ENCODE measurements around the gene GRIN2A.

The GRIN2A gene

GRCh38 chr16:9836118-9836736 is 346.0 kb downstream of the GRIN2A start:
- no peak overlapping the region for H3K23ac ChIP-seq (ENCODE audit: low read length in 2 of 2)
- H2AFZ ChIP-seq (ENCODE audit: low read depth, low read length), result no peak overlapping the region
- no peaks in the 10 kb centered on the region for H3K4me1 ChIP-seq (ENCODE audit: control insufficient read depth, insufficient read depth, low read depth, low read length)
- H3K9me3 ChIP-seq (ENCODE audit: control insufficient read depth, low read length), result no peaks in the 10 kb centered on the region
- no peak overlapping the region for H2BK12ac ChIP-seq (ENCODE audit: low read length in 2 of 2)
- H3K9ac ChIP-seq (ENCODE audit: low read length), result no peak overlapping the region
- no peak overlapping the region for H2BK15ac ChIP-seq (ENCODE audit: low read depth, poor library complexity, severe bottlenecking)
- H3K4me3 ChIP-seq (ENCODE audit: insufficient read depth in 1 of 2, low read depth in 1 of 2, low read length in 2 of 2), result no peak overlapping the region
- no peak for DNase-seq
- H3K79me1 ChIP-seq (replicated peaks; ENCODE audit: low read length, poor library complexity, severe bottlenecking), result no peaks in the 10 kb centered on the region
- H4K91ac ChIP-seq (ENCODE audit: low read length), result no peak overlapping the region
- no peak overlapping the region for H2BK5ac ChIP-seq (ENCODE audit: low read depth, low read length, poor library complexity, severe bottlenecking)
- H2AK5ac ChIP-seq (ENCODE audit: low read length, severe bottlenecking), result no peak overlapping the region
- H3K4me2 ChIP-seq (ENCODE audit: low read length, poor library complexity, severe bottlenecking), result no peak overlapping the region
- no peak overlapping the region for H2BK120ac ChIP-seq (ENCODE audit: low read depth, low read length)
- no peaks in the 10 kb centered on the region for H3K27me3 ChIP-seq (ENCODE audit: control insufficient read depth in 1 of 2, insufficient read depth in 1 of 2, low read length in 2 of 2)
- no peak overlapping the region for H3K4ac ChIP-seq (ENCODE audit: low read depth in 1 of 2, low read length in 2 of 2)
- H3K36me3 ChIP-seq (ENCODE audit: control insufficient read depth in 1 of 2, insufficient read depth in 2 of 2, low read depth in 1 of 2, low read length in 2 of 2), result peaks cover 0 to 11% of the 10 kb centered on the region in 2 experiments
- H3K14ac ChIP-seq (ENCODE audit: low read length in 2 of 2), result no peak overlapping the region
- H4K8ac ChIP-seq (ENCODE audit: low read length), result no peak overlapping the region
- H3K18ac ChIP-seq (ENCODE audit: low read depth in 1 of 2, low read length in 2 of 2), result no peak overlapping the region
- WGBS, result 44% methylated on average over 8 of the region's 9 CpGs
- H3K27ac ChIP-seq (ENCODE audit: low read length, poor library complexity, severe bottlenecking), result no peak overlapping the region

- Histone ChIP-seq H2BK120ac (ENCODE audit: low read depth, low read length) (no peak overlapping the region), H3K4me3 (ENCODE audit: insufficient read depth in 1 of 2, low read depth in 1 of 2, low read length in 2 of 2) (no peak overlapping the region)
Observed at GRCh38 chr16:9827062-9827752, 355.0 kb downstream of the GRIN2A start.

GRCh38 chr16:9826656-9827055 is 355.6 kb downstream of the GRIN2A start:
- Histone ChIP-seq H2AK5ac (ENCODE audit: low read length, severe bottlenecking) (no peak overlapping the region), H3K18ac (ENCODE audit: low read depth in 1 of 2, low read length in 2 of 2) (no peak overlapping the region), H3K36me3 (ENCODE audit: control insufficient read depth in 1 of 2, insufficient read depth in 2 of 2, low read depth in 1 of 2, low read length in 2 of 2) (peaks cover 0 to 11% of the 10 kb centered on the region in 2 experiments), H2AFZ (ENCODE audit: low read depth, low read length) (no peak overlapping the region), H2BK5ac (ENCODE audit: low read depth, low read length, poor library complexity, severe bottlenecking) (no peak overlapping the region), H3K23ac (ENCODE audit: low read length in 2 of 2) (no peak overlapping the region), H3K27ac (ENCODE audit: low read length, poor library complexity, severe bottlenecking) (no peak overlapping the region), H2BK120ac (ENCODE audit: low read depth, low read length) (no peak overlapping the region), H3K79me1 (replicated peaks; ENCODE audit: low read length, poor library complexity, severe bottlenecking) (no peaks in the 10 kb centered on the region), H3K4me3 (ENCODE audit: insufficient read depth in 1 of 2, low read depth in 1 of 2, low read length in 2 of 2) (no peak overlapping the region), H3K4ac (ENCODE audit: low read depth in 1 of 2, low read length in 2 of 2) (no peak overlapping the region), H2BK15ac (ENCODE audit: low read depth, poor library complexity, severe bottlenecking) (no peak overlapping the region), H4K8ac (ENCODE audit: low read length) (no peak overlapping the region), H3K27me3 (ENCODE audit: control insufficient read depth in 1 of 2, insufficient read depth in 1 of 2, low read length in 2 of 2) (no peaks in the 10 kb centered on the region), H3K9ac (ENCODE audit: low read length) (no peak overlapping the region), H4K91ac (ENCODE audit: low read length) (no peak overlapping the region), H3K4me2 (ENCODE audit: low read length, poor library complexity, severe bottlenecking) (no peak overlapping the region), H3K9me3 (ENCODE audit: control insufficient read depth, low read length) (no peaks in the 10 kb centered on the region), H3K4me1 (ENCODE audit: control insufficient read depth, insufficient read depth, low read depth, low read length) (no peaks in the 10 kb centered on the region), H2BK12ac (ENCODE audit: low read length in 2 of 2) (no peak overlapping the region), H3K14ac (ENCODE audit: low read length in 2 of 2) (no peak overlapping the region)
- no peak for DNase-seq
- WGBS, result 62% methylated on average over 2 of the region's 2 CpGs

More at GRCh38 chr16:9827062-9827752, 355.0 kb downstream of the GRIN2A start:
- no peak overlapping the region for H3K23ac ChIP-seq (ENCODE audit: low read length in 2 of 2)
- DNase-seq, result no peak
- no peak overlapping the region for H2BK5ac ChIP-seq (ENCODE audit: low read depth, low read length, poor library complexity, severe bottlenecking)
- H3K4ac ChIP-seq (ENCODE audit: low read depth in 1 of 2, low read length in 2 of 2), result no peak overlapping the region
- no peak overlapping the region for H3K27ac ChIP-seq (ENCODE audit: low read length, poor library complexity, severe bottlenecking)
- no peaks in the 10 kb centered on the region for H3K79me1 ChIP-seq (replicated peaks; ENCODE audit: low read length, poor library complexity, severe bottlenecking)
- H3K4me1 ChIP-seq (ENCODE audit: control insufficient read depth, insufficient read depth, low read depth, low read length), result no peaks in the 10 kb centered on the region
- no peak overlapping the region for H2AK5ac ChIP-seq (ENCODE audit: low read length, severe bottlenecking)
- no peaks in the 10 kb centered on the region for H3K9me3 ChIP-seq (ENCODE audit: control insufficient read depth, low read length)
- 55% methylated on average over 9 of the region's 9 CpGs for WGBS
- no peak overlapping the region for H3K14ac ChIP-seq (ENCODE audit: low read length in 2 of 2)
- H3K36me3 ChIP-seq (ENCODE audit: control insufficient read depth in 1 of 2, insufficient read depth in 2 of 2, low read depth in 1 of 2, low read length in 2 of 2), result peaks cover 0 to 7% of the 10 kb centered on the region in 2 experiments
- no peak overlapping the region for H2BK15ac ChIP-seq (ENCODE audit: low read depth, poor library complexity, severe bottlenecking)
- H4K91ac ChIP-seq (ENCODE audit: low read length), result no peak overlapping the region
- H3K9ac ChIP-seq (ENCODE audit: low read length), result no peak overlapping the region
- no peak overlapping the region for H2BK12ac ChIP-seq (ENCODE audit: low read length in 2 of 2)
- peak overlapping the region; percentile 2 for H2AFZ ChIP-seq (ENCODE audit: low read depth, low read length)
- H3K27me3 ChIP-seq (ENCODE audit: control insufficient read depth in 1 of 2, insufficient read depth in 1 of 2, low read length in 2 of 2), result no peaks in the 10 kb centered on the region
- H4K8ac ChIP-seq (ENCODE audit: low read length), result no peak overlapping the region
- H3K18ac ChIP-seq (ENCODE audit: low read depth in 1 of 2, low read length in 2 of 2), result no peak overlapping the region
- H3K4me2 ChIP-seq (ENCODE audit: low read length, poor library complexity, severe bottlenecking), result no peak overlapping the region

- H3K9me3 ChIP-seq (ENCODE audit: control insufficient read depth, low read length), result no peaks in the 10 kb centered on the region
- H2AK5ac ChIP-seq (ENCODE audit: low read length, severe bottlenecking), result no peak overlapping the region
- no peak overlapping the region for H3K4me2 ChIP-seq (ENCODE audit: low read length, poor library complexity, severe bottlenecking)
- H3K36me3 ChIP-seq (ENCODE audit: control insufficient read depth in 1 of 2, insufficient read depth in 2 of 2, low read depth in 1 of 2, low read length in 2 of 2), result peaks cover 0 to 10% of the 10 kb centered on the region in 2 experiments
- H3K79me1 ChIP-seq (replicated peaks; ENCODE audit: low read length, poor library complexity, severe bottlenecking), result no peaks in the 10 kb centered on the region
- H2BK5ac ChIP-seq (ENCODE audit: low read depth, low read length, poor library complexity, severe bottlenecking), result no peak overlapping the region
- no peak for DNase-seq
- H3K4me3 ChIP-seq (ENCODE audit: insufficient read depth in 1 of 2, low read depth in 1 of 2, low read length in 2 of 2), result no peak overlapping the region
- no peak overlapping the region for H4K8ac ChIP-seq (ENCODE audit: low read length)
- WGBS, result 65% methylated on average over 9 of the region's 12 CpGs
- no peaks in the 10 kb centered on the region for H3K27me3 ChIP-seq (ENCODE audit: control insufficient read depth in 1 of 2, insufficient read depth in 1 of 2, low read length in 2 of 2)
- H2BK15ac ChIP-seq (ENCODE audit: low read depth, poor library complexity, severe bottlenecking), result no peak overlapping the region
- H2AFZ ChIP-seq (ENCODE audit: low read depth, low read length), result no peak overlapping the region
- H4K91ac ChIP-seq (ENCODE audit: low read length), result peak overlapping the region; percentile 23
- no peak overlapping the region for H3K18ac ChIP-seq (ENCODE audit: low read depth in 1 of 2, low read length in 2 of 2)
- no peak overlapping the region for H3K9ac ChIP-seq (ENCODE audit: low read length)
- H3K14ac ChIP-seq (ENCODE audit: low read length in 2 of 2), result no peak overlapping the region
- H2BK12ac ChIP-seq (ENCODE audit: low read length in 2 of 2), result no peak overlapping the region
- H2BK120ac ChIP-seq (ENCODE audit: low read depth, low read length), result no peak overlapping the region
- H3K27ac ChIP-seq (ENCODE audit: low read length, poor library complexity, severe bottlenecking), result no peak overlapping the region
- H3K4ac ChIP-seq (ENCODE audit: low read depth in 1 of 2, low read length in 2 of 2), result no peak overlapping the region
- no peak overlapping the region for H3K23ac ChIP-seq (ENCODE audit: low read length in 2 of 2)
- no peaks in the 10 kb centered on the region for H3K4me1 ChIP-seq (ENCODE audit: control insufficient read depth, insufficient read depth, low read depth, low read length)
Observed at GRCh38 chr16:9824200-9825068, 357.8 kb downstream of the GRIN2A start.
